RWPE1 (cell line): Measurements from ENCODE around the gene FLOT1.
"Not testable (repeated sequence)": the region's sequence is repeated elsewhere in the genome, so short reads cannot be mapped to it uniquely, and the experiment has no call there.

ENCODE experiments used
- CTCF ChIA-PET: fragments of 350-600 bp; sonication (Branson Sonifier 250); formaldehyde crosslinking; extraction: SDS; loops from one replicate; lab custom pipeline; 2021; lab: Yijun Ruan, JAX
- POLR2A ChIA-PET: fragments of 400-600 bp; formaldehyde crosslinking; extraction: SDS; loops from one replicate; lab custom pipeline; 2020; ENCODE audit warnings: antibody characterized with exemption; ENCODE audit not compliant: low non-redundant PET; lab: Yijun Ruan, JAX
- DNase-seq: peaks from one replicate; pipeline ENCODE4 v3.0.0; 2012; ENCODE audit warnings: low spot score
- H3K27ac ChIP-seq: fragments of 450-650 bp; 2 replicates; pipeline ENCODE4 v1.5.1; 2017
- TF ChIP-seq, protein P1 (sequence below): fragments of 450-650 bp; conservative IDR thresholded peaks from 2 replicates; pipeline ENCODE4 v1.5.1; 2017; ENCODE audit warnings: low read depth, mild to moderate bottlenecking

FLOT1 gene

DNA sequence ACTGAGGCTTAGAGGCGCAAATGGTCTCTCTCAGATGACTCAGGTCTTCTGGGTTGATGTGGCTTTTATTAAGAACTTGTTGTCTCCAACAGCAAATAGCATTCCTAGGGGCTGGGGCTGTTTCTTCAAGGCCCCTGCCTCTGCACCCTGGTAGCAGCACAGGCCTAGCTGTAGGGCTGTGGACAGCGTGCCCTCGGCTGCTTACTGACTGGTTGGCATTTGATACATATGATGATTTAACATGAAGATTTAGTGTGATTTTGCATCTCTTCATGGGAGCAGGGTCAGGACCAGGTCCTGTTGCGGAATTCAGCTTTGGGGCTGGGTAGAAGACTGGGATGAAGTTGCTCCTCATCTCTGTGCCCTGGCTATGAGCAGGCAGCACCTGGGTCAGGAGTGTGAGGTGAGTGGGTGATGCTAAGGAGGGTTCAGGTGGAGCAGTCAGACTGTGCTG, 26.2 kb upstream of the FLOT1 start:
- peak overlapping the region; percentile 92 for H3K27ac ChIP-seq
- DNase-seq, result no peak
- CTCF ChIA-PET, result interaction anchor here (1.0 to 1.7 kb wide), 2 partner anchors 13 to 145 kb away, joined by 3 to 6 read pairs; partner anchors contain the start of gene VARS2

DNA sequence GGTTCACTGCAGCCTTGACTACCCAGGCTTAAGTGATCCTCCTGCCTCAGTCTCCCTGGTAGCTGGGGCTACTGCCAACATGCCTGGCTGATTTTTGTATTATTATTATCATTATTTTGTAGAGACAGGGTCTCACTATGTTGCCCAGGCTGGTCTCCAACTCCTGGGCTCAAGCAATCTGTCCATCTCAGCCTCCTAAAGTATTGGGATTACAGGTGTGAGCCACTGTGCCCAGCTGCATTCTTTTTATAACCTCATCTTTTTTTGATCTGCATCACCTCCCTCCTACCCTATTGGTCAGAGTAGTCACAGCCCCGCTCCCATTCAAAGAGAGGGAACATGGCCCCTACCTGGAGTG, 25.4 kb upstream of the FLOT1 start:
- ChIA-PET CTCF (interaction anchor here (0.6 kb wide), 1 partner anchor 55 kb away, joined by 5 read pairs; no protein-coding TSS in a partner anchor), POLR2A (no interaction called here)
- peak overlapping the region; percentile 22; the same call in 1 of the 2 replicates for H3K27ac ChIP-seq
- TF ChIP-seq, protein P1, sequence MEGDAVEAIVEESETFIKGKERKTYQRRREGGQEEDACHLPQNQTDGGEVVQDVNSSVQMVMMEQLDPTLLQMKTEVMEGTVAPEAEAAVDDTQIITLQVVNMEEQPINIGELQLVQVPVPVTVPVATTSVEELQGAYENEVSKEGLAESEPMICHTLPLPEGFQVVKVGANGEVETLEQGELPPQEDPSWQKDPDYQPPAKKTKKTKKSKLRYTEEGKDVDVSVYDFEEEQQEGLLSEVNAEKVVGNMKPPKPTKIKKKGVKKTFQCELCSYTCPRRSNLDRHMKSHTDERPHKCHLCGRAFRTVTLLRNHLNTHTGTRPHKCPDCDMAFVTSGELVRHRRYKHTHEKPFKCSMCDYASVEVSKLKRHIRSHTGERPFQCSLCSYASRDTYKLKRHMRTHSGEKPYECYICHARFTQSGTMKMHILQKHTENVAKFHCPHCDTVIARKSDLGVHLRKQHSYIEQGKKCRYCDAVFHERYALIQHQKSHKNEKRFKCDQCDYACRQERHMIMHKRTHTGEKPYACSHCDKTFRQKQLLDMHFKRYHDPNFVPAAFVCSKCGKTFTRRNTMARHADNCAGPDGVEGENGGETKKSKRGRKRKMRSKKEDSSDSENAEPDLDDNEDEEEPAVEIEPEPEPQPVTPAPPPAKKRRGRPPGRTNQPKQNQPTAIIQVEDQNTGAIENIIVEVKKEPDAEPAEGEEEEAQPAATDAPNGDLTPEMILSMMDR, result no peak
- DNase-seq, result no peak

More for the DNA sequence above, 26.2 kb upstream of the FLOT1 start:
- TF ChIP-seq, protein P1, result no peak
- POLR2A ChIA-PET, result interaction anchor here (0.5 to 1.6 kb wide), 4 partner anchors 13 to 548 kb away, joined by 3 to 8 read pairs (median 4); partner anchors contain the start of gene IER3

DNA sequence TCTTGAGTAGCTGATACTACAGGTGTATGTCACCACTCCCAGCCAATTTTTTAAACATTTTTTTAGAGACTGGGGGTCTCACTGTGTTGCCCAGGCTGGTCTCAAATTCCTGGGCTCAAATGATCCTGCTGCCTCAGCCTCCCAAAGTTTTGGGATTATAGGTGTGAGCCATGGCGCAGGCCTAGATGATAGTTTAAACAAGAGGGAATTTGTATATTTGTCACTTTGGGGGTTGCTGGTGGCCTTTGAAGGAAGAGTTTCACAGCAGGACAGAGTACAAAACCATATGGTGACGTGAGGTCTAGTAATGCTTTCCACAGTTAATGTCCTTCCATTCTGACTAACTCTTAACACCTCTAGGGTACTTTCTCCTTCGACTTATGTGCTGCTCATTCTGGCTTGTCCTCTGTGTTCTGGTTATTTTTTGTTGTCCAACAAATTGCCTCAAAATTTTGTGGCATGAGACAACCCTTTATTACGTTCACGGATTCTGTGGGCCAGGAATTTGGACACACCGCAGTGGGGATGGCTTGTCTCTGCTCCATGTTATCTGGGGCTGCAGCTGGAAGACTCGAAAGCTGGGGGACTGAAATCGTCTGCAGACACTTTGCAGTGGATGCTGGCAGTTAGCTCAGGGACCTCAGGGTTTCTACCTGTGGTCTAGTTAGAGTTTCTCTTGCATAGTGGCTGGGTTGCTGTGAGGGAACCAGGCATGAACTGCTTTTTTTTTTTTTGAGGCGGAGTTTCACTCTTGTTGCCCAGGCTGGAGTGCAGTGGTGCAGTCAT, 24.9 kb upstream of the FLOT1 start:
- H3K27ac ChIP-seq, result peak overlapping the region; percentile 22; the same call in 1 of the 2 replicates
- POLR2A ChIA-PET, result no interaction called here
- DNase-seq, result no peak
- CTCF ChIA-PET, result interaction anchor here (0.6 to 0.8 kb wide), 2 partner anchors 24 to 56 kb away, joined by 5 read pairs; no protein-coding TSS in a partner anchor
- TF ChIP-seq, protein P1, result no peak

DNA sequence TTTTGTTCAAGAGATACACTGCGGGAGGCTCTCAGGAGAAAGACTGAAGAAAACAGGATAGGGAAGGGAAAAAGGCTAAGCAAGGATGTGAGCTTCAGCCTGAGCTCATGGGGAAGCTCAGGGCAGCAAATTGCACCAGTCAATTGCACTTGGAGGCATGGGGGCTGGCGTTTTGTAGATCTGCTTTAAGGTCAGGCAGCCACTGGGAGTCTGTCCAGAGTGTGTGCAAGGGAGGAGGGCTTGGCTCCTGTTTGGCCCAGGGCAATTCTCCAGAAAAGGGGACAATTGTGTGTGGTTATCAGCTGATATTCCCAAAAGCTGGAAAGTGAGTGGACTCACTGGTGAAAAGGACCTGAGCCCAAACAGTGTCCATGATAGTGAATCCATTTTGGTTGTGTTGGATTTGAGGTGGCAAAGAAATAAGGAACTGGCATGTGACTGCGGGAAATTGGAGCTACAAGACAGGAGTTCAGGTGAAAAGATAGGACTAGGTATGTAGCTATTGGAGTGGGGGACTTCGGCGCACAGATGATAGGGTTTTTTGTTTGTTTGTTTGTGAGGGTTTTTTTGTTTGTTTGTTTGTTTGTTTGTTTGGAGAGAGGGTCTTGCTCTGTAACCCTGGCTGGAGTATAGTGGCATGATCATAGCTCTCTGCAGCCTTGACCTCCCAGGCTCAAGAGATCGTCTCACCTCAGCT, 24.1 kb upstream of the FLOT1 start:
- ChIA-PET POLR2A (no interaction called here), CTCF (interaction anchor here (0.7 to 0.8 kb wide), 2 partner anchors 23 to 36 kb away, joined by 3 to 5 read pairs; no protein-coding TSS in a partner anchor)
- TF ChIP-seq, protein P1, result no peak
- no peak for DNase-seq
- peak overlapping the region; percentile 16; the same call in 1 of the 2 replicates for H3K27ac ChIP-seq

DNA sequence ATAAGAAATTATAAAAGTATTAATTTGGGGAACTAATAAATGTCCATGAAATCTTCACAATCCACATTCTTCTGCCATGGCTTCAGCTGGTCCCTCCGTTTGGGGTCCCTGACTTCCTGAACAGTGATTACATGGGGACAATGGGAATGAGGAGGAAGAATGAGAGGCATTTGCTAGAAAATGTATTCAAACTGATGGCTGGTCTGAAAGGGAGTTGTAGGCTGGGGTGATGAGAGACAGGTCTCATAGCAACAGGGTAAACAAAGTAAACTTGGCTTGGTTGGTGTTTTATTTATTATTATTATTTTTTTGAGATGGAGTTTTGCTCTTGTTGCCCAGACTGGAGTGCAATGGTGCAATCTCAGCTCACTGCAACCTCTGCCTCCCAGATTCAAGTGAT, 23.0 kb upstream of the FLOT1 start:
- CTCF ChIA-PET, H3K27ac ChIP-seq, DNase-seq: not testable (repeated sequence)
- POLR2A ChIA-PET, result interaction anchor here (0.5 kb wide), 1 partner anchor 25 kb away, joined by 9 read pairs; no protein-coding TSS in a partner anchor

DNA sequence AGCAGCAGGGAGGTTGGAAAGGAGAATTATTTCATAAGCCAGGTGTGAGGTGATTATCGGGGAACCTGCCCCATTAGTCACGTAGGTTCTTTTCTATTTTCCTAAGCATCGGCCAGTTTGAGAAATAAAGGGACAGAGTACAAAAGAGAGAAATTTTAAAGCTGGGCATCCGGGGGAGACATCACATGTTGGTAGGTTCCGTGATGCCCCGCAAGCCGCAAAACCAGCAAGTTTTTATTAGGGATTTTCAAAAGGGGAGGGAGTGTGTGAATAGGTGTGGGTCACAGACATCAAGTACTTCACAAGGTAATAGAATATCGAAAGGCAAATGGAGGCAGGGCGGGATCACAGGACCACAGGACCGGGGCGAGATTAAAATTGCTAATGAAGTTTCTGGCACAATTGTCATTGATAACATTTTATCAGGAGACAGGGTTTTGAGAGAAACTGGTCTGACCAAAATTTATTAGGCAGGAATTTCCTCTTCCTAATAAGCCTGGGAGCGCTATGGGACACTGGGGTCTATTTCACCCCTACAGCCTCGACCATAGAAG, 22.1 kb upstream of the FLOT1 start:
- H3K27ac ChIP-seq, DNase-seq, POLR2A ChIA-PET: not testable (repeated sequence)
- CTCF ChIA-PET, result interaction anchor here (0.7 kb wide), 1 partner anchor 391 kb away, joined by 3 read pairs; no protein-coding TSS in a partner anchor
